Mesodermal cell (in vitro differentiated cells): ENCODE data around the gene ZPBP2.

ENCODE experiments used
- H3K27ac ChIP-seq: 2 replicates; pipeline ENCODE4 v1.7.0; 2013; ENCODE audit warnings: mild to moderate bottlenecking, low read depth, low read length, moderate library complexity; ENCODE audit not compliant: severe bottlenecking
- H3K36me3 ChIP-seq: 2 replicates; pipeline ENCODE4 v1.7.1; 2013; ENCODE audit warnings: mild to moderate bottlenecking, low read length, moderate library complexity; ENCODE audit not compliant: control insufficient read depth, insufficient read depth
- H3K4me1 ChIP-seq: one replicate; pipeline ENCODE4 v1.7.1; 2013; ENCODE audit warnings: mild to moderate bottlenecking, low read length; ENCODE audit not compliant: insufficient read depth, control insufficient read depth, poor library complexity, severe bottlenecking
- H3K4me3 ChIP-seq: 2 replicates; pipeline ENCODE4 v1.7.0; 2013; ENCODE audit warnings: low read length, control low read depth, mild to moderate bottlenecking; ENCODE audit not compliant: insufficient read depth, poor library complexity, severe bottlenecking; ENCODE audit errors: extremely low read depth
- H3K9me3 ChIP-seq: 2 replicates; pipeline ENCODE4 v1.7.1; 2013; ENCODE audit warnings: mild to moderate bottlenecking, low read length, moderate library complexity; ENCODE audit not compliant: control insufficient read depth
- WGBS, 2 experiments: methylation state at CpG; one replicate each; pipeline ENCODE4 v1.1.5; 2013; ENCODE audit warnings: missing lambda C conversion rate in 2 of 2; ENCODE audit not compliant: insufficient coverage in 2 of 2; 5-methylcytosine and 5-hydroxymethylcytosine counted together

The ZPBP2 gene

DNA sequence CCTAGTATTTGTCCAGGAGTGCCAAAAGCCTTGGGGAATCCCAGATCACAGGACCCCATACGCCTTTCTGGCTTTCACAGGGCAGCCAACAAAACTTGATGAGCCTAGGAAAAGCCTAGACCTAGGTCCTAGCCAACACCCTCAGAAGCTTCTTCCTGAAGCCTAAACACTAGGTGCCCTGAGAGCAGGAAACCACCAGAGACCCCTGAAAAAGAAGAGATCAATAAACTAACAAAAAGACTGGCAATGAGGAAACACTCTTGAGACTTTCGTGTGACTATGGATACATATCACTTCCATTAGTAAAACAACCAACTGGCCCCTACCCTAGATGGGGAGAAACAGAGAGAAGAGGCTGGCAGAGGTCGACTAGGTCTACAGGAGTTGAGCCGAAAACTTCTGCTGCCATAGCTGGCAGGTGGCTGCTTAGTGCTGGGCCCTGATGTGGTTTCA lies 58.2 kb downstream of the ZPBP2 start:
- peak overlapping the region; percentile 100 for H3K4me3 ChIP-seq
- H3K27ac ChIP-seq = no peak overlapping the region
- H3K9me3 ChIP-seq = no peaks in the 10 kb centered on the region
- H3K36me3 ChIP-seq = peaks cover 30% of the 10 kb centered on the region
- H3K4me1 ChIP-seq = peaks cover 27% of the 10 kb centered on the region
- 75 to 100% methylated on average over 1 to 2 of the region's 4 CpGs for WGBS, 2 experiments

DNA sequence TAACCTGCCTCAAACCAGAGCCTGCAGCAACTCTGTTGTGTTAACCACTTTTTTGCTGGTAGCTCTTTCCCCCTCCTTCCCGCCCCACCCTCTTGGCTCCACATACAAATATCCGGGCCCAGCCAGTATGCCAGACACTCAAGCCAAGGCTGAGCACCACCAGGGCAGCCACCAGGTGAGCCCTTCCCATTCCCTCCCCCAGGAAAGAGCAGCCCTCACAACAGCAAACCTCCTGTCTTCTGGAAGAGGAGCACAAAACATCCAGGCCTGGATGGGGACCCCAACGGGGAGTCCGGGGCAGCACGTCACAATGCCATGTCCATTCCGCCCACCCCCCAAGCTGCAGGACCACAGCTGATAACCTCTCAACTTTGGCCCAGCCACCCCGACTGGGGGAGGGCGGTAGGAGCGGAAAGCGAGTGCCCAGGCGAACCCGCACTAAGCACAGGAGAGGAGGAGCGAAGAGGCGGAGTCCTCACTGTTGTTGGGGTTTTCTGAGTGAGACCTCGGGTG lies 58.6 kb downstream of the ZPBP2 start:
- Histone ChIP-seq H3K36me3 (peaks cover 25% of the 10 kb centered on the region), H3K27ac (peak overlapping the region; percentile 84), H3K9me3 (no peaks in the 10 kb centered on the region), H3K4me1 (peaks cover 27% of the 10 kb centered on the region), H3K4me3 (peak overlapping the region; percentile 100)
- WGBS, 2 experiments = 6 to 7% methylated on average over 9 to 14 of the region's 15 CpGs
